Activated T-cell treated with anti-CD3 and anti-CD28 coated beads, Interleukin-2, amount 50 U/mL, for 24 hours (primary cell): ENCODE data around the gene KDM6A.
"Not testable (repeated sequence)": the region's sequence is repeated elsewhere in the genome, so short reads cannot be mapped to it uniquely, and the experiment has no call there.

Experiments used
- DNase-seq: peaks from one replicate; pipeline ENCODE4 v3.0.0-alpha.2; 2020
- H3K27ac Mint-ChIP-seq: 2 replicates; pipeline ENCODE4 v1.8.0; 2020; ENCODE audit warnings: mild to moderate bottlenecking, mixed read lengths
- H3K27me3 Mint-ChIP-seq: 2 replicates; pipeline ENCODE4 v1.8.0; 2020; ENCODE audit warnings: mixed read lengths
- H3K36me3 Mint-ChIP-seq: 2 replicates; pipeline ENCODE4 v1.8.0; 2020; ENCODE audit warnings: low read depth, mixed read lengths
- H3K4me1 Mint-ChIP-seq: 2 replicates; pipeline ENCODE4 v1.8.0; 2020; ENCODE audit warnings: low read depth, mixed read lengths
- H3K4me3 Mint-ChIP-seq: 2 replicates; pipeline ENCODE4 v1.8.0; 2020; ENCODE audit warnings: mild to moderate bottlenecking, moderate library complexity, mixed read lengths
- H3K9me3 Mint-ChIP-seq: 2 replicates; pipeline ENCODE4 v1.8.0; 2020; ENCODE audit warnings: mixed read lengths

KDM6A gene

GRCh38 chrX:44875185-44875489, 2.1 kb downstream of the KDM6A start:
- peaks cover 23% of the 10 kb centered on the region for H3K36me3 Mint-ChIP-seq
- peak overlapping the region; percentile 99 for H3K27ac Mint-ChIP-seq
- no peak for DNase-seq
- peak overlapping the region; percentile 97 for H3K4me3 Mint-ChIP-seq
- H3K4me1 Mint-ChIP-seq, result peaks cover 49% of the 10 kb centered on the region
- no peaks in the 10 kb centered on the region for H3K27me3 Mint-ChIP-seq
- no peaks in the 10 kb centered on the region for H3K9me3 Mint-ChIP-seq

GRCh38 chrX:44876086-44876485, 3.1 kb downstream of the KDM6A start:
- Mint-ChIP-seq H3K27me3 (no peaks in the 10 kb centered on the region), H3K9me3 (no peaks in the 10 kb centered on the region), H3K36me3 (peaks cover 29% of the 10 kb centered on the region), H3K27ac (peak overlapping the region; percentile 73), H3K4me3 (peak overlapping the region; percentile 97), H3K4me1 (peaks cover 54% of the 10 kb centered on the region)
- DNase-seq, result no peak

DNA sequence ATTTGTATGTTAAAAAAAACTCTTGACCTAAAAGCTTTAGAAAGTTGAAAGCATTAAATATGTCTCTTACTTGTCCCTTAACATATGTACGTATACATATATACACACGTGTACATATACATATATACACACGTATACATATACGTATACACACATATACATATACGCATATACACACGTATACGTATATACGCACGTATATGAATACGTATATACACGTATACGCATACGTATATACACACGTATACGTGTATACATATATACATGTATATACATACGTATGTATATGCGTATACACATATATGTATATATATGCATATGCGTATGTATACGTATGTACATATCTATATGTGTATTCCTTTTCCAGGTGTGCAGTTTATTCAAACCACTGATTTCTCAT, 3.8 kb downstream of the KDM6A start:
- Mint-ChIP-seq H3K27me3 (no peaks in the 10 kb centered on the region), H3K36me3 (peaks cover 31% of the 10 kb centered on the region), H3K27ac (no peak overlapping the region)

GRCh38 chrX:44878780-44879179, 5.8 kb downstream of the KDM6A start:
- peaks cover 25% of the 10 kb centered on the region for H3K36me3 Mint-ChIP-seq
- DNase-seq, result no peak
- H3K9me3 Mint-ChIP-seq, result no peaks in the 10 kb centered on the region
- peaks cover 64% of the 10 kb centered on the region for H3K4me1 Mint-ChIP-seq
- H3K27ac Mint-ChIP-seq, result no peak overlapping the region
- no peak overlapping the region for H3K4me3 Mint-ChIP-seq
- H3K27me3 Mint-ChIP-seq, result no peaks in the 10 kb centered on the region

More for the DNA sequence above, 3.8 kb downstream of the KDM6A start:
- H3K4me1 Mint-ChIP-seq, result peaks cover 55% of the 10 kb centered on the region
- H3K4me3 Mint-ChIP-seq, result no peak overlapping the region
- H3K9me3 Mint-ChIP-seq, result no peaks in the 10 kb centered on the region
- DNase-seq, result no peak

DNA sequence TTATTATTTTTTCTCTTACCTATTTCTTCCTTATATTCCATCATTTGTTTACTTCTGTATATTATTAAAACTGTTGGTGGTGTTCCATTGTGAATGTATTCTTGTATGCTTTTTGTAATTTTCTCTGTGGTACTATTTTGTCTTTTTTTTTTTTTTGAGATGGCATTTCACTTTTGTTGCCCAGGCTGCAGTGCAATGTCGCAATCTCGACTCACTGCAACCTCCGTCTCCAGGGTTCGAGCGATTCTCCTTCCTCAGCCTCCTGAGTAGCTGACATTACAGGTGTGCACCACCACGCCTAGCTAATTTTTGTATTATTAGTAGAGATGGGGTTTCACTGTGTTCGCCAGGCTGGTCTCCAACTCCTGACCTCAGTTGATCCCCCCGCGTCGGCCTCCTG, 8.6 kb downstream of the KDM6A start:
- H3K27ac Mint-ChIP-seq, result no peak overlapping the region
- H3K4me1 Mint-ChIP-seq, result peaks cover 70% of the 10 kb centered on the region

DNA sequence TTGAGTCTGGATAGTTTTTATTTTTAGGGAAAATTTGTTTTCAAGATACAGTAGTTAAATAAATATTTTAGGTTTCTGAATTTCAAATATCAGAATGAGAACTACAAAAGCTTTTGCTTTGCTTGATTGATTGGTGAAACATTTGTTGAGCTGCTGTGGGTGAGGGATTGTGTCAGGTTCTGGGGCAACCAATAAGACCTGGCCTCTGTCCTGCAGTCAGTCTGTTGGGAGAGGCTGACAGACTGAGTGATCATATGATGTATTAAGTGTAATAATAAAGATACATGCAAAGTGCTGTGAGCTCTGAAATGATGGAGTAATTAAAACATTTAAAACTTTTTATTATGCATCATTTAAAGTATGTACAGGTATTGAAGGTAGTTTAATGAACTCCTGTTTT, 9.6 kb downstream of the KDM6A start:
- Mint-ChIP-seq H3K4me1 (peaks cover 72% of the 10 kb centered on the region), H3K27ac (no peak overlapping the region), H3K27me3 (no peaks in the 10 kb centered on the region), H3K9me3 (no peaks in the 10 kb centered on the region), H3K4me3 (no peak overlapping the region), H3K36me3 (peaks cover 14% of the 10 kb centered on the region)
- DNase-seq, result no peak

More for the DNA sequence above, 8.6 kb downstream of the KDM6A start:
- no peak overlapping the region for H3K4me3 Mint-ChIP-seq
- peaks cover 16% of the 10 kb centered on the region for H3K36me3 Mint-ChIP-seq
- no peaks in the 10 kb centered on the region for H3K9me3 Mint-ChIP-seq
- DNase-seq, result no peak
- H3K27me3 Mint-ChIP-seq, result no peaks in the 10 kb centered on the region

DNA sequence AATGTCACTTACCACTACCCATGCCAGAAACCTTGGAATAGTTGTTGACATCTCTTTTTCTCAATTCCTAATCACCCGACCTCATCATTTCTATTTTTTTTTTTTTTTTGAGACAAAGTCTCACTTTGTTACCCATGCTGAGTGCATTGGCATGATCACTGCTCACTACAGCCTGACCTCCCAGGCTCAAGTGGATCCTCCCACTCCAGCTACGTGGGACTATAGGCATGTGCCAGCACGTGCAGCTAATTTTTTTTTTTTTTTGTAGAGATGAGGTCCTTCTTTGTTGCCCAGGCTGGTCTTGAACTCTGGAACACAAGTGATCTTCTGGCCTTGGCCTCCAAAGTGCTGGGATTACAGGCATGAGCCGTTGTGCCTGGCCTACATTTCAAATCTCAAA, 12.0 kb downstream of the KDM6A start:
- no peak for DNase-seq
- Mint-ChIP-seq H3K9me3 (peaks cover under 1% of the 10 kb centered on the region), H3K27ac (no peak overlapping the region), H3K36me3 (peaks cover 16% of the 10 kb centered on the region), H3K4me1 (peaks cover 73% of the 10 kb centered on the region), H3K4me3 (no peak overlapping the region), H3K27me3 (no peaks in the 10 kb centered on the region)

- Mint-ChIP-seq H3K4me3 (no peak overlapping the region), H3K27ac (no peak overlapping the region)
- DNase-seq, result no peak
These were observed 16.8 kb downstream of the KDM6A start for GRCh38 chrX:44889824-44890223.

GRCh38 chrX:44890247-44890646, 17.3 kb downstream of the KDM6A start:
- H3K27me3 Mint-ChIP-seq, result no peaks in the 10 kb centered on the region
- peaks cover 10% of the 10 kb centered on the region for H3K9me3 Mint-ChIP-seq
- no peak overlapping the region for H3K4me3 Mint-ChIP-seq
- H3K4me1 Mint-ChIP-seq, result peaks cover 63% of the 10 kb centered on the region
- H3K36me3 Mint-ChIP-seq, result peaks cover 35% of the 10 kb centered on the region
- H3K27ac Mint-ChIP-seq, result peak overlapping the region; percentile 12
- no peak for DNase-seq

More at GRCh38 chrX:44889824-44890223, 16.8 kb downstream of the KDM6A start:
- Mint-ChIP-seq H3K27me3 (no peaks in the 10 kb centered on the region), H3K4me1 (peaks cover 67% of the 10 kb centered on the region), H3K9me3 (peaks cover 10% of the 10 kb centered on the region), H3K36me3 (peaks cover 35% of the 10 kb centered on the region)

GRCh38 chrX:44890687-44891086, 17.7 kb downstream of the KDM6A start:
- not testable (repeated sequence) for H3K4me3 Mint-ChIP-seq, DNase-seq, H3K27ac Mint-ChIP-seq, H3K27me3 Mint-ChIP-seq
- peaks cover 65% of the 10 kb centered on the region for H3K4me1 Mint-ChIP-seq
- peaks cover 13% of the 10 kb centered on the region for H3K9me3 Mint-ChIP-seq
- H3K36me3 Mint-ChIP-seq, result peaks cover 39% of the 10 kb centered on the region

- Mint-ChIP-seq H3K4me3 (no peak overlapping the region), H3K27ac (no peak overlapping the region), H3K36me3 (peaks cover 45% of the 10 kb centered on the region), H3K9me3 (peaks cover 17% of the 10 kb centered on the region), H3K4me1 (peaks cover 60% of the 10 kb centered on the region), H3K27me3 (no peaks in the 10 kb centered on the region)
- no peak for DNase-seq
These were observed 18.7 kb downstream of the KDM6A start for GRCh38 chrX:44891642-44892041.

GRCh38 chrX:44896876-44897186, 23.8 kb downstream of the KDM6A start:
- H3K27me3 Mint-ChIP-seq, result no peaks in the 10 kb centered on the region
- peaks cover 20% of the 10 kb centered on the region for H3K9me3 Mint-ChIP-seq
- no peak overlapping the region for H3K27ac Mint-ChIP-seq
- no peak overlapping the region for H3K4me3 Mint-ChIP-seq
- peaks cover 48% of the 10 kb centered on the region for H3K36me3 Mint-ChIP-seq
- peaks cover 59% of the 10 kb centered on the region for H3K4me1 Mint-ChIP-seq
- no peak for DNase-seq

- no peaks in the 10 kb centered on the region for H3K27me3 Mint-ChIP-seq
- peaks cover 59% of the 10 kb centered on the region for H3K4me1 Mint-ChIP-seq
- H3K4me3 Mint-ChIP-seq, result no peak overlapping the region
- H3K36me3 Mint-ChIP-seq, result peaks cover 47% of the 10 kb centered on the region
- peaks cover 22% of the 10 kb centered on the region for H3K9me3 Mint-ChIP-seq
- no peak for DNase-seq
- peak overlapping the region; percentile 29 for H3K27ac Mint-ChIP-seq
These were observed 24.6 kb downstream of the KDM6A start for GRCh38 chrX:44897539-44897938.

DNA sequence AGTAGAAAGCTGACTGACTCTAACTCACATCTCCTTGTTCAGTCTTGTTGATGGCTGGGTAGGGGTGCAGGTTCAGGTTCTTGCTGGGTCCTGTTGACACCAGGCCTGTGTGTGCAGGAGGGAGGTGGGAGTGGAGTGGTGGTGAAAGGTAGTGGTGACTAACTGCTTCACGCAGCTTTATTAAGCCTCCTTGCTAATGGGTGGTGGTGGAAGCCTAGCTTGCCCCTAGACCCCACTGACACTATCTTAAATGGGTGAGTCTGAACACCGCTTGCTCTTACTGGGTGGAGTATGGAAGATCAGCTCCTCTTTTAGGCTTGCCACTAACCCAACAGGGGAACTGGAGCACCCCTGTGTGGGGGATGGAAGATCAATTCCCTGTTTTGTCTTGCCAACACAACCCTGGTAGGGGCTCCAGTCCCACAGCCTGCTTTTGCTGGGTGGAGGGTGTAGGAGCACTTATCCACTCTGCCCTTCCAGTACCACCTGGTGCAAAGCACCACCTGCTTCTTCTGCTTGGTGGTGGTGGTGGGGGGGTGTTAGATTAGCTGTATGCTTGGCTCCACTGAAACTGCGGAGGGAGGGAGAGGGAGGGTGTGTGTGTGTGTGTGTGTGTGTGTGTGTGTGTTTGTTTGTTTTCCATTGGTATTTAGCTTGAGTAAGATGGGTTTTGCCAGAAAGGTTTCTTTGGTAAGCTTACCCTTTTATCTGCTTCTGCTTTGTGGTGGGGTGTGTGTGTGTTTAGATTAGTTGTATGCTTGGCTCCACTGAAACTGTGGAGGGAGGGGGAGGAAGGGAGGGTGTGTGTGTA, 25.6 kb downstream of the KDM6A start:
- H3K4me1 Mint-ChIP-seq, result peaks cover 64% of the 10 kb centered on the region
- peaks cover 27% of the 10 kb centered on the region for H3K9me3 Mint-ChIP-seq
- no peak for DNase-seq
- H3K36me3 Mint-ChIP-seq, result peaks cover 49% of the 10 kb centered on the region
- peak overlapping the region; percentile 82 for H3K27ac Mint-ChIP-seq
- no peak overlapping the region for H3K4me3 Mint-ChIP-seq
- H3K27me3 Mint-ChIP-seq, result no peaks in the 10 kb centered on the region

GRCh38 chrX:44899946-44900345, 27.0 kb downstream of the KDM6A start:
- Mint-ChIP-seq H3K9me3 (peaks cover 21% of the 10 kb centered on the region), H3K4me3 (no peak overlapping the region), H3K27ac (no peak overlapping the region), H3K4me1 (peaks cover 70% of the 10 kb centered on the region), H3K27me3 (no peaks in the 10 kb centered on the region), H3K36me3 (peaks cover 41% of the 10 kb centered on the region)
- DNase-seq, result no peak

GRCh38 chrX:44903107-44903506, 30.1 kb downstream of the KDM6A start:
- Mint-ChIP-seq H3K27ac (peak overlapping the region; percentile 79), H3K27me3 (no peaks in the 10 kb centered on the region), H3K9me3 (peaks cover 11% of the 10 kb centered on the region), H3K36me3 (peaks cover 21% of the 10 kb centered on the region), H3K4me3 (no peak overlapping the region), H3K4me1 (peaks cover 78% of the 10 kb centered on the region)
- DNase-seq, result no peak
